Left colon (tissue), 2 donors: ENCODE data around the gene TNRC6C. TPM values are rescaled to one million over a fixed set of nuclear protein-coding genes. Genes with fewer than 3 reads are reported as not detected.
"Not testable (repeated sequence)": the region's sequence is repeated elsewhere in the genome, so short reads cannot be mapped to it uniquely, and the experiment has no call there.

Experiments
- ATAC-seq: fragments of 200-7000 bp; cut with Tn5 transposase; one replicate; pipeline ENCODE4 v1.9.1; 2020; ENCODE audit warnings: mild to moderate bottlenecking, moderate library complexity
- DNase-seq, 2 donors: peaks; one replicate each; pipeline ENCODE4 v3.0.0-alpha.2; 2020
- intact Hi-C, 2 donors: fragments of 100-400 bp; cut with DNase I in 1 of 2; cut with micrococcal nuclease in 1 of 2; formaldehyde crosslinking; loops; one replicate each; pipeline versions ENCODE4 v1.11.2 to v1.14.0; 2022; cut with DNase I, micrococcal nuclease
- total RNA-seq, 2 donors: library from RNA; stranded (reverse); fragmentation: NEBNext Ultra II Directional; extraction: Animal tissue kit (Norgen Biotek cat#: 25700); gene quantifications; one replicate each; pipeline ENCODE4 v1.2.1, GENCODE V29; 2021
- donor health status: DM: no; HTN: no; CAD: no.
- donor health status: DM: yes; HTN: yes; CAD: no.

TNRC6C gene
- total RNA-seq, 2 donors from 2014 or later, result 13.2 to 18.2 TPM

DNA sequence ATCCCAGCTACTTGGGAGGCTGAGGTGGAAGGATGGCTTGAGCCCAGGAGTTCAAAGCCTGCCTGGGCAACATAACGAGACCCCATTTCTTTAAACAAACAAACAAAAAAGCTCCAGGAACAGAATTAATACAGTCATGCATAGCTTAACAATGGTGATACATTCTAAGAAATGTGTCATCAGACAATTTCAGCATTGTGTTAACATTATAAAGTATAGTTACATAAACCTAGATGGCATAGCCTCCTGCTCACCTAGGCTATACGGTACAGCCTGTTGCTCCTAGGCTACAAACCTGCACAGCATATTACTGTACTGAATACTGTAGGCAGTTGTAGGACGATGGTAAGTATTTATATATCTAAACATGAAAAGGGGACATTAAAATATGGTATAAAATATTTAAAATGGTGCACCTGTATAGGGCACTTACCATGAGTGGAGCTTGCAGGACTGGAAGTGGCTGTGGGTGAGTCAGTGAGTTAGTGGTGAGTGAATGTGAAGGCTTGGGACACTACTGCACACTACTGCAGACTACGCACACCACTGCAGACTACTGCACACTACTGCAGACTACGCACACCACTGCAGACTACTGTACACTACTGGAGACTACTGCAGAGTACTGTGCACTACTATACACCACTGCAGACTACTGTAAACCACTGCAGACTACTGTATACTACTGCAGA lies 95.4 kb downstream of the TNRC6C start:
- intact Hi-C loops, result no loop called here
- ATAC-seq, result peak; percentile 47
- DNase-seq, result no peak

DNA sequence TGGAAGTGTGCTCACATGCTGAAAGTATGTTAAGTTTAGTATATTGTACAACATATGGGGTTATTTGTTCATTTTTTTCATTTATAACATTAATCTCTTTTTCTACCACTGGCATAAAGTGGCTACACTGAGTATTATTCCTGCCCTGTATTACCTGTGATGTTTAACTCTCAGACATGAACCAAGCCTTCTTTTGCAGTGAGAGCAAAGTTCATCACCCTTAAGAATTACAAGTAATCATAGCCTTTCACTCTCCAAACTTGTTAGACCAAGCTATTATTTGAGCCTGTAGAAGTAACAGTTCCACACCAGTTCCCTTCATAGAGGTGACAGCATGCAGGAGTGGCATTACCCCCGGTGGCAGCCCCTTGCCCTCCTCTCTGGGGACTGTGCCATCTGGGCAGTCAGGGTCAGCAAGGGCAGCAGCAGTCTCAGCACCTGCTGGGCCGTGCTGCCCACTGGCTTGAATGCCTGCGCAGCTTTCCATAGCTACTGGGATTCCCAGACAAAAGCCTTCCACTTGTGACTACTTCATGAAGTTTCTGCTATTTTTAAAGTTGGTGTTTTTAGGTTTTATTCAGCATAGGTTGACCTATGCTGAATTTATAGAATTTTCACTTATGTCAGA lies 98.7 kb downstream of the TNRC6C start:
- DNase-seq, result no peak
- ATAC-seq, result peak; percentile 86
- intact Hi-C loops, result no loop called here

DNA sequence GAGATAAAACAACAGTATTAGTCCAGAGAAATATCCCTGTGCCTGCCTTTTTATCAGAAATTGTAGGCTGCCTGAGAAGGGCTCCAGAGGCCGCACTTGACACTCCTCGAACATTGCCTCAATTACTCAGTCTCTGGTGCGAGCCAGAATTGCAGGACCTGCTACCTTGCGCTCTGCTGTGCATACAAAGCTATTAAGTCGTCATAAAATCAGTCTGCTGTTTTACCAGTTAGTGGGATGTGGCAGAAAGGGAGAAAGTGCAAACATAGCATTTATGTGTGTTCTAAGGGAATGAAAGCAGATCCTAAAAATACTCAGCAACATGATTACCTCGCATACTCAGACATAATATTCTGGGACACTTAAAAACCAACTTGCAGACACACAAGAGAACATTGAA lies 99.5 kb downstream of the TNRC6C start:
- no peak for DNase-seq
- intact Hi-C loops, result no loop called here
- ATAC-seq, result peak; percentile 81

DNA sequence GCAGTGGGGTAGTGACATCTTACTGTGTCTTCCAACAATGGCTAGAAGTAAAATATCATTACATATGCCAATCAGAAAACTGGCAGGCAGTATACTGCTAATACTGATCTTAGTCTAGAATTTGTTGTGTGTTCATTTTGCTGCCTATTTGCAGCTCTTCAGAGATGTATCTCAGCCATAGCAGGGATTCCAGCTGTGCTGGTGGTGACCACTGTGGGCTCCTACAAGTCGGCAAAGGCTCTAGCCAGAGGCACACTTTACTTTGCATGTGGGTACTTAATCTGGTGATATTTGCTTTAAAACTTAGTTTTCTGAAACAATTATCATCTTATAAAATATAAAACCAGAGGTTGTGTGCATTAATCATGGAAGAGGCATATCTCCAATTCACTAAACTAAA lies 100.1 kb downstream of the TNRC6C start:
- intact Hi-C loops, result no loop called here
- DNase-seq (no peak), ATAC-seq (no peak)

DNA sequence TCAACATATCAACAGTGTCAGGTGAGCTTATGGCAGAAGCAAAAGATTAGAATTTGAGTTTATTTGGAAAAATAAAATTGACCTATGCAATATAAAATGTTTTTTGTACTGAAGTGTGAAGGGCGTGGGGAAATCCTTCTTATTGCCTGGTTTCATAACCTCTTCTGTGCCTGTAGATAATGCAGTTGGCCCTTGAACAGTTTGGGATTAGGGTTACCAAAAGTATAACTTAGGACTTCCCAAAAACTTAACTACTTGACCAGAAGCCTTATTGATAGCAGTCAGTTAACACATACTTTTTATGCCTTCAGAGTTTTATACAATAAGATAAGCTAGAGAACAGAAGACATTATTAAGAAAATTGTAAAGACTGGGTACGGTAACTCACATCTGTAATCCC lies 104.1 kb downstream of the TNRC6C start:
- no peak for DNase-seq
- intact Hi-C loops, result no loop called here
- ATAC-seq, result no peak

DNA sequence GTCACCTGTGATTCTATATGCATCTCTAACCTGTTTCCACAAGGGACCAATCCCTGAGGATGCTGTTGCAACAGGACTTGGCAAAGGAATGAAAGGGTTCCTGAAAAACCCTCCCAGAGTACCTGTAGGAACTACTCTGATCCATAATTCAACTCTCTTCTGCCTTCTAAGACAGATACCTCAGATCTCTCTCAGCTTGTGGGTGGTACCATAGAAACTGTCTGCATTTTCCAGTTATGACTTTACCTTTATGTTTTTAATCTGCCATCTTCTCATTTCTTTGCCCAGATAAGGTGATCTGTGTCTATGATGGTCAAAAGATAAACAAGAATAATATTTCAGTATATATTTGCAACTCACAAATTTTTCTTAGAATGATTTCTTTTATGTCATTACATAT lies 105.0 kb downstream of the TNRC6C start:
- intact Hi-C loops, result no loop called here
- ATAC-seq (no peak), DNase-seq (no peak)

DNA sequence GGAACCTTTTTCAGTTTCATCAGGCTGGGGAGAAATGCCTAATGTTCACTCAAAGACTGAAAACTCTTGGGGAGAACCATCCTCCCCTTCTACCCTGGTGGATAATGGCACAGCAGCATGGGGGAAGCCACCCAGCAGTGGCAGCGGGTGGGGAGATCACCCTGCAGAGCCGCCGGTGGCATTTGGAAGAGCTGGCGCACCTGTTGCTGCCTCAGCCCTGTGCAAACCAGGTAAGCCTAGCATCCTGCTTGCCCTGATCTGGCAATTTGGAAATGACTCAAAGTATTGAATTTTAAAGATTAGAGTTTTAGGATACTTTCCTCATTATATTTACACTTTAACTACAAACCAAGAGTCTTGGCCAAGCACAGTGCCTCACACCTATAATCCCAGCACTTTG lies 106.2 kb downstream of the TNRC6C start:
- DNase-seq, result no peak
- intact Hi-C loops, result no loop called here
- ATAC-seq, result no peak

DNA sequence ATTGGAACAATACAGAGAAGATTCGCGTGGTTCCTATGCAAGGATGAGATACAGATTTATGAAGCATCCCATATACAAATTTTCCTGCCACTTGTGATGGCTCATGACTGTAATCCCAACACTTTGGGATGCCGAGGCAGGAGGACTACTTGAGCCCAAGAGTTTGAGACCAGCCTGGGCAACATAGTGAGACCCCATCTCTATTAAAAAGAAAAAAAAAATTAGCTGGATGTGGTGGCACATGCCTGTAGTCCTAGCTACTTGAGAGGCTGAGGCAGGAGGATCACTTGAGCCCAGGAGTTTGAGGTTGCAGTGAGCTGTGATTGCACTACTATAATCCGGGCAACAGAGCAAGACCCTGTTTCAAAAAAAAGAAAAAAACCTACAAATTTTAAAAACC lies 108.5 kb downstream of the TNRC6C start:
- intact Hi-C loops, DNase-seq, ATAC-seq: not testable (repeated sequence)

DNA sequence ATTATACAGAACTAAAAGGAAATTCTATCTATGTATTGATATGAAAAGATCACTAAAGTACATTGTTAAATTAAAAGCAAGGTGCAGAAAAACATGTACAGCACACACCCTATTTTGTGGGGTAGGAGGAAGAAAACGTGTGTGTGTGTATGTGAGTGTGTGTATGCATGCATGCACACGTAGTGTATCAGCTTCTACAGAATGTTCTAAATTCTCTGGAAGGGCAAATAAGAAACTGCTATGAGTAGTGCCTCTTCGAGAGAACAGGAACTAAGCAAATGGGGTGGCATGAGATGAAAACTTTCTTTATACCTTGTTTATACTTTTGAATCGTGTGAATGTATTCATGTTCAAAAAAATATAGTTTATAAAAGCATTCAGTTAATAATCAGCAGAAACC lies 111.2 kb downstream of the TNRC6C start:
- ATAC-seq (no peak), DNase-seq (no peak)
- intact Hi-C loops, result no loop called here

DNA sequence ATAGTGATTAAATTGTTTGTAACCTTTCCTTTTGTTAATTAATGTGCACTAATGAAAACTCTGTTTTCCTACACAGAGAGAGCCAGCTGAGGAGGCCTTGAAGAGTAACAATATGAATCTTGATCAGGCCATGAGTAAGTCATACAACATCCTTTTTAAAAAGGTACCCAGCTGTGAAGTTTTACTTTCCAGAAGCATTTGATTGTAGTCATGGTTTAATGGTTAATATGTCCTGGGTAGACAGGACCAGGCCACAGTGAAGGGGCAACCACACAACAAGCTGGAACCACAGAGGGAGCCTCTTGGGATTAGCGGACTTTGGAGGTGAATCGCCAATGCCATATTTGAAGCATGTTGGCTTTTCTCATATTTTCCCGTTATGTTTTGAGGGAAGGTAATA lies 114.5 kb downstream of the TNRC6C start:
- DNase-seq, result no peak
- intact Hi-C loops, result no loop called here
- ATAC-seq, result no peak

DNA sequence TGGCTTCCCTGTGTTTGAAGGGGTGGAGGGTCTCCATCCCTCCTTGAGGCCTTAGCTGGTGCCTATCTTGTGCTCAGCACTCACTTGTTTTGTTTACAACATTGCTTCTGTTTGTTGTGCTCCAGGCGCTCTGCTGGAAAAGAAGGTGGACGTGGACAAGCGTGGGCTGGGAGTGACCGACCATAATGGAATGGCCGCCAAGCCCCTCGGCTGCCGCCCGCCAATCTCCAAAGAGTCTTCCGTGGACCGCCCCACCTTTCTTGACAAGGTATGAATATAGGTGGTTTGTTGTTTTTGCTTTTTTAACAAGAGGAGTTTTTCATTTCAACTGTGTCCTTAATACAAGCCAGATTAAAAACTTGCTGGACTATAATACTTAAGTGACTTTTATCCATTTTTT lies 116.5 kb downstream of the TNRC6C start:
- intact Hi-C loops, result no loop called here
- DNase-seq (no peak), ATAC-seq (no peak)

DNA sequence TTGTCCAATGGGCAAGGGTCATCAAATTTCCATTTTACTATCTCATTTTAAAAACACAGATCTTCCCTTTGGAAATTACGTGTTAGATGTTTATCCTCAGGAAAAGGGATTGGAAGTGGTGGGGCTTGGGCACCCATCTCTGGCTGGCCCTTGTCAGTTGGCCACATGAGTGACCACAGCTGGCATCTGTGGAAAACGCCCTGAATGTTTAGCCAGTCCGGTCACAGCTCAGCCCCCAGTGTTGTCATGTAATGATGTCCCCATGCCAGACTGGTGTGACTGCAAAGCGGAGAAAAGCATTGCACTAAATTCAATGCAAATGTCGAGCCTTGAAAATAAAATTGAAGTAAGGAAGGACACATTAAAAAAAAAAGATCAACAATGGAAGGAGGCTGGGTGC lies 117.0 kb downstream of the TNRC6C start:
- DNase-seq (no peak), ATAC-seq (no peak)
- intact Hi-C loops, result no loop called here

DNA sequence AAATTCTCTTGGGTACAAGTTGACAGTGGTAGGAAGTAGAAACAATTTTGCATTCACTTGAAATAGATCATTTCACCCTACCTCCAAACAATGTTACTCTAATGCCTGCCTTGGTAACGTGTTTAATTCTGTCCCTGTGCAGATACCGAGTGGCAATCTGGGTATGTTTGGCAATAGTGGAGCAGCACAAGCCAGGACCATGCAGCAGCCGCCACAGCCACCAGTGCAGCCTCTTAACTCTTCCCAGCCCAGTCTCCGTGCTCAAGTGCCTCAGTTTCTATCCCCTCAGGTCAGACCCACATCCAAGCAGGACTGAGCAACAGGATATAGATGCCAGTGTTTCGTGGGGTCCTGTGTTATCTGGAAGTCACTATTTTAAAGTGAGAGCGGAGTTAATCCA lies 120.8 kb downstream of the TNRC6C start:
- intact Hi-C loops, result no loop called here
- DNase-seq (no peak), ATAC-seq (no peak)

DNA sequence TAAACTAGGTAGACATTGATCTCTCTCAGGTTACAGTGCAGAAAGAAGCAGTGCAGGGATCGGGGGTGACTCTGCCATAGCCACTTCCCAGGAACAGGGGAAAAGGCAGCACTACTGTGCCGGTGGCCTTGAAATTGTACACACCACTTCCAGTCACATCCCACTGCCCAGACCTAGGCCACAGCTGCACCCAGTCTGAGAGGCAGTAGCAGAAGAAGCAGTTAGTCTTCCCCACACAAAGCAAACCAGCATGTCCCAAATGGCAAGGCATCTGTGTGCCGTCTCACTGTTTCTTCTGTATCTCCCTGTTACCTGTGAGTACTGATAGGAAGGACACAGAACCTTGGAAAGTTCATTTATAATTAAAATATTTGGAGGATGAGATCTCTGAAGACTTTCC lies 123.0 kb downstream of the TNRC6C start:
- no peak for ATAC-seq
- intact Hi-C loops, result no loop called here
- no peak for DNase-seq

DNA sequence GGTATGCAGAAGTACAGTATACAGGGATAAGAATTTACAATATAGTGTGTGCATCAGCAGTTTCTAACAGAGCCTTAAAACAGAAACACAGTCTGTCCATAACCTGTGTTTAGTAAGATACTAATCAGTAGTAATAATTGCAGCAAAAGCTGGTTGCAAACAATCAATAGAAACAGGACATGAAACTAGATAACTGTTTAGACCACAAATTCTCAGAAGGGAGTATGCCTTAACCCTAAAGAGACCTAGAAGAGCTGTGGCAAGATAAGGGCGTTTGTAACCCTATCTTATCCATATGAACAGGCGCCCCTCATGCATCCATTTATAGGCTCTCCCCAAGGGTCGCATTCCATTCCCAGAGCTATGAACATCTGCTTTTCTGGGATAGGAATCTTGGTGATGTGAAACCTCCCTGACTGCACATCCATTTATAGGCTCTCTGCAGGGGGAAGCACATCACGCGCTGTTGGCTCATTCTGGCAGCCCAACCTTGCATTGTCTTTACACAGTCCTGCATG lies 123.9 kb downstream of the TNRC6C start:
- intact Hi-C loops, DNase-seq, ATAC-seq: not testable (repeated sequence)

DNA sequence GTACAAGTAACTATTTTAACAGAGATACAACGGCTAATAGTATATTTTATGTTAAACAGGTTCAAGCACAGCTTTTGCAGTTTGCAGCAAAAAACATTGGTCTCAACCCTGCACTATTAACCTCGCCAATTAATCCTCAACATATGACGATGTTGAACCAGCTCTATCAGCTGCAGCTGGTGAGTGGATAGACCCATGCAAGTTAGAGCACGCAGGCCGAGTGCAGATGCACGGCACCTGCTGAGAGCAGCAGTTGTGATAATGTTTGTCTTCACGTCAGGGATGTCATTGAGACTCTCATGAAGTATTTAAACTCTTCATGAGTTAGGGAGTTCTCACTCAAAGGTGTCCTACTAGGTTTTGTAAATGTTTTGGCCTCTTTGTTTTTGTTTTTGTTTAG lies 124.5 kb downstream of the TNRC6C start:
- ATAC-seq (no peak), DNase-seq (no peak)
- intact Hi-C loops, result no loop called here

DNA sequence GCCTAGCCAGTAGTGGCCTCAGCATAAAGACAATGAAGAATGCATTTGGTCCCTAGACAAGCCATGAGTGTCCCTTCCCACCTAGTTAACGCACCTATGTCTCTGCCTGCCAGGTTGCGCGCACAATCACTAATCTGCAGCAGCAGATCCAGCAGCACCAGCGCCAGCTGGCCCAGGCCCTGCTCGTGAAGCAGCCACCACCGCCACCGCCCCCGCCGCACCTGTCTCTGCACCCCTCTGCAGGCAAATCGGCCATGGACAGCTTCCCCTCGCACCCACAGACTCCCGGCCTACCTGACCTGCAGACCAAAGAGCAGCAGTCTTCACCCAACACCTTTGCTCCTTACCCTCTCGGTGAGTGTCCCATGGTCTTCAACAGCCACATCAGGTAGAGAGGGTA lies 128.2 kb downstream of the TNRC6C start:
- ATAC-seq, result no peak
- no peak for DNase-seq
- intact Hi-C loops, result no loop called here

DNA sequence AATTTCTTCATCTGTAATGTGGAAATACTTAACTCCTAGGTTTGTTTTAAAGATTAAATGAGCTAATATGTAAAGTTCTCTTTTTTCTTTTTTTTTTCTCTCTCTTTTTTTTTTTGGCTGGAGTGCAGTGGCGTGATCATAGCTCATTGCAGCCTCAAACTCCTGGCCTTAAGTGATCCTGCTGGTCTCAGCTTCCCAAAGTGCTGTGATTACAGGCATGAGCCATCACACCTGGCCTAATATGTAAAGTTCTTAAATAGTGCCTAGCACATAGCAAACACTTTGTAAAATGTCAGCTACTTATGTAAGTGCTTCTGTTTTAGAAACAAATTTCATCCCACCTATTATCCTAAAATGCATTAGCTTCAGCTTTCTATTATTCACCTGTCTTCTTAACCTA lies 130.0 kb downstream of the TNRC6C start:
- no peak for ATAC-seq

DNA sequence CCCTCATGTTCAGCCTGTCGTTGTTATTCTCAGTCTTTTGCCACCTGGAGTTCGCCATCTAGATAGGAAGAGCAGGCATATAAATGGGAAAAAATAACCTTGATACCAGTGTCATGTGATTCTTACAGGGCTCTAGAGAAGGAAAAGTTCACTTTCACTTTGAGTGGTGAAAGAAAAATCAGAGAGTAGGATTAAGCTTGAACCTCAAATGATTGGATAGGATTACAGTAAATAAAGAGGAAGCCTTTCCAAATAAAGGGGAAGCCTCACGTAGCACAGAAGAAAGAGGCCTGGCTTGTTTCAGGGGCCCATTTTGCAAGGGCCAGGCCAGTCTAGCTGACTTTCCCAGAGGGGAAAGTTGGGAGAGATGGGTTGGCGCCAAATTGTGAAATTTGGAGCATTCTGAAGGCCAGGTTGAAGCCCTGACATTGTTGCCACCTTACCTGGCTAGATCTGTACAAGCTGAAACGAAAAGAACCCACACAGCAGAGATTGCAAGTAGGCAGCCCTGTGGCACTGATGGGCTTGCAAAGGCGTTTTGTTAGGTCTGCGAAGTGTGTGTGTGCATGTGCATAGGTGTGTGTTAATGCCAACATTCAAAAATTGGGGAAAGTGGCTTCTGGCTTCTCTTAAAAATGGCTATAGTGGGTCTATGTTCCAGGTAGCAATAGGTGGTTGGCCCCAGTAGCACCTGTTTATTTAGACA lies 131.2 kb downstream of the TNRC6C start:
- intact Hi-C loops, result no loop called here
- no peak for ATAC-seq
- DNase-seq, result no peak

More for the DNA sequence above, 130.0 kb downstream of the TNRC6C start:
- intact Hi-C loops, result no loop called here
- DNase-seq, result no peak

DNA sequence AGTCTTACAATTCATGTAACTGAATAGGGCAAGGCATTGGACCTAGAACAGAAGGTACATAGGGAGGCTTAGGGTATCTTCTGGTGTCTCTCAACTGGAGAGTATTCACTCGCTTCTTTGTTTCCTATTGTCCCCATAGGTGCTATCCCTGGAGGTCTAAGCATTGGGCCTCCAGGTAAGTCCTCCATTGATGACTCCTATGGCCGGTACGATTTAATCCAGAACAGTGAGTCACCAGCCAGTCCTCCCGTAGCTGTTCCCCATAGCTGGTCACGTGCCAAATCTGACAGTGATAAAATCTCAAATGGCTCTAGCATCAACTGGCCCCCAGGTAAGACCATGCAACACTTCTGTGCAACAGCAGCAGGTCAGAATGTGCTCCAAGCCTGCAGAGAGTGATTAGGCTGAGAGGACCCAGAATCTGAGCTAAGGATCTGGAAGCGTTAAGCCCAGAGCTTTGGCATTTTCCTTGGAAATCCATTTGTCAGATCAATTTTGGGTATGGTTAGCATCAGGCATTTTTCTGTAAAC lies 134.4 kb downstream of the TNRC6C start:
- ATAC-seq, result no peak
- intact Hi-C loops, result no loop called here

More for the DNA sequence above, 134.4 kb downstream of the TNRC6C start:
- no peak for DNase-seq
